Measurements from ENCODE around the gene GNAI1. TPM values are rescaled to one million over a fixed set of nuclear protein-coding genes. Genes with fewer than 3 reads are reported as not detected.
A peak's percentile ranks its signal among the peaks of the same experiment; 100 is the strongest.

The GNAI1 gene
- polyA plus RNA-seq, 2 of the 4 experiments (the other 2 are of a cell fraction): 46.3 to 96.3 TPM

DNA sequence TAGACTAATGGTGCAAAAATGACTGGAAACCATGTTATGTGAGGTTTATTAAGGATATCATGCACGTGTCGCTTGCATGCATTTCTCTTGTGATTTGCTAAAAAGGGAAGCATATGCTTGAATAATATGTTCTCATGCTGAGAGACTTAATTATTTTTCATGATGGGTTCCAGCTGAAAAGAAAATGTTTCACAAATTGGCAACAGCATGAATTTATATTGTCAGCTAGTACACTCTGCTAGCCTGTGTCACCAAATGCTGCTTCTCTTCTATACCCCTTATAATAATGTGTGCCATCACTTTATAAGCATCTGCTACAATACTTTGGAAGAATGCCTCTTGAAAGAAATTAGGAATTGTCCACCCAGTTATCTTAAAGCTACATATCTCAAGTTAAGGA, 63.0 kb downstream of the GNAI1 start:
- Histone ChIP-seq H3K4me2 (no peak overlapping the region), H3K27ac (no peak overlapping the region), H3K9me3 (no peaks in the 10 kb centered on the region), H3K4me1 (no peaks in the 10 kb centered on the region), H3K4me3 (no peak overlapping the region)
- DNase-seq (ENCODE audit: low read depth in 1 of 2, low spot score in 1 of 2) (no peak), ATAC-seq (no peak), FAIRE-seq (no peak)
- ChIA-PET CTCF (no interaction called here), POLR2A (no interaction called here)
- 98% methylated on average over 2 of the region's 2 CpGs for WGBS (ENCODE audit: missing lambda C conversion rate)
- no peak for TF ChIP-seq ZC3H11A (IDR thresholded peaks at IDR 0.05)
- no peak for TF ChIP-seq CBX2 (IDR thresholded peaks at IDR 0.05; ENCODE audit: borderline replicate concordance, low read depth)
- TF ChIP-seq, protein P1, sequence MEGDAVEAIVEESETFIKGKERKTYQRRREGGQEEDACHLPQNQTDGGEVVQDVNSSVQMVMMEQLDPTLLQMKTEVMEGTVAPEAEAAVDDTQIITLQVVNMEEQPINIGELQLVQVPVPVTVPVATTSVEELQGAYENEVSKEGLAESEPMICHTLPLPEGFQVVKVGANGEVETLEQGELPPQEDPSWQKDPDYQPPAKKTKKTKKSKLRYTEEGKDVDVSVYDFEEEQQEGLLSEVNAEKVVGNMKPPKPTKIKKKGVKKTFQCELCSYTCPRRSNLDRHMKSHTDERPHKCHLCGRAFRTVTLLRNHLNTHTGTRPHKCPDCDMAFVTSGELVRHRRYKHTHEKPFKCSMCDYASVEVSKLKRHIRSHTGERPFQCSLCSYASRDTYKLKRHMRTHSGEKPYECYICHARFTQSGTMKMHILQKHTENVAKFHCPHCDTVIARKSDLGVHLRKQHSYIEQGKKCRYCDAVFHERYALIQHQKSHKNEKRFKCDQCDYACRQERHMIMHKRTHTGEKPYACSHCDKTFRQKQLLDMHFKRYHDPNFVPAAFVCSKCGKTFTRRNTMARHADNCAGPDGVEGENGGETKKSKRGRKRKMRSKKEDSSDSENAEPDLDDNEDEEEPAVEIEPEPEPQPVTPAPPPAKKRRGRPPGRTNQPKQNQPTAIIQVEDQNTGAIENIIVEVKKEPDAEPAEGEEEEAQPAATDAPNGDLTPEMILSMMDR (IDR thresholded peaks at IDR 0.05): no peak
- TF ChIP-seq JUNB (IDR thresholded peaks at IDR 0.05): no peak
- TF ChIP-seq BHLHE40 (IDR thresholded peaks at IDR 0.05; ENCODE audit: low read depth, low read length): no peak
- TF ChIP-seq EP300 (IDR thresholded peaks at IDR 0.05): no peak

DNA sequence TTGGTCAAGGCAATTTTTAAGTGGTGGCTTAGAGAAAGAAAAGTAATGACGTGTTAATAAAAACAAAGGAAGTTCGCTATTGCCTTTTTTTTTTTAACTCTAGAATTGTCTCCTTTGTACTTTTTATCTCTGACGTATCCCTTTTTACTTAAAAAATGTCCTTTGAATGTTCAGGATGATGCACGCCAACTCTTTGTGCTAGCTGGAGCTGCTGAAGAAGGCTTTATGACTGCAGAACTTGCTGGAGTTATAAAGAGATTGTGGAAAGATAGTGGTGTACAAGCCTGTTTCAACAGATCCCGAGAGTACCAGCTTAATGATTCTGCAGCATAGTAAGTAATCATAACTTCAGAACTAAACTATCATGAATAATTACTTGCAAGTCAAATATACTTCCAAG, 64.4 kb downstream of the GNAI1 start:
- 92% methylated on average over 5 of the region's 5 CpGs for WGBS (ENCODE audit: missing lambda C conversion rate)
- H3K4me2 ChIP-seq: no peak overlapping the region
- ChIA-PET POLR2A (no interaction called here), CTCF (no interaction called here)
- DNase-seq (ENCODE audit: low read depth in 1 of 2, low spot score in 1 of 2) (no peak), ATAC-seq (no peak), FAIRE-seq (peak; percentile 23)
- H3K4me1 ChIP-seq: no peaks in the 10 kb centered on the region
- no peak overlapping the region for H3K27ac ChIP-seq
- H3K9me3 ChIP-seq: no peaks in the 10 kb centered on the region
- no peak overlapping the region for H3K4me3 ChIP-seq
- TF ChIP-seq, protein P2, sequence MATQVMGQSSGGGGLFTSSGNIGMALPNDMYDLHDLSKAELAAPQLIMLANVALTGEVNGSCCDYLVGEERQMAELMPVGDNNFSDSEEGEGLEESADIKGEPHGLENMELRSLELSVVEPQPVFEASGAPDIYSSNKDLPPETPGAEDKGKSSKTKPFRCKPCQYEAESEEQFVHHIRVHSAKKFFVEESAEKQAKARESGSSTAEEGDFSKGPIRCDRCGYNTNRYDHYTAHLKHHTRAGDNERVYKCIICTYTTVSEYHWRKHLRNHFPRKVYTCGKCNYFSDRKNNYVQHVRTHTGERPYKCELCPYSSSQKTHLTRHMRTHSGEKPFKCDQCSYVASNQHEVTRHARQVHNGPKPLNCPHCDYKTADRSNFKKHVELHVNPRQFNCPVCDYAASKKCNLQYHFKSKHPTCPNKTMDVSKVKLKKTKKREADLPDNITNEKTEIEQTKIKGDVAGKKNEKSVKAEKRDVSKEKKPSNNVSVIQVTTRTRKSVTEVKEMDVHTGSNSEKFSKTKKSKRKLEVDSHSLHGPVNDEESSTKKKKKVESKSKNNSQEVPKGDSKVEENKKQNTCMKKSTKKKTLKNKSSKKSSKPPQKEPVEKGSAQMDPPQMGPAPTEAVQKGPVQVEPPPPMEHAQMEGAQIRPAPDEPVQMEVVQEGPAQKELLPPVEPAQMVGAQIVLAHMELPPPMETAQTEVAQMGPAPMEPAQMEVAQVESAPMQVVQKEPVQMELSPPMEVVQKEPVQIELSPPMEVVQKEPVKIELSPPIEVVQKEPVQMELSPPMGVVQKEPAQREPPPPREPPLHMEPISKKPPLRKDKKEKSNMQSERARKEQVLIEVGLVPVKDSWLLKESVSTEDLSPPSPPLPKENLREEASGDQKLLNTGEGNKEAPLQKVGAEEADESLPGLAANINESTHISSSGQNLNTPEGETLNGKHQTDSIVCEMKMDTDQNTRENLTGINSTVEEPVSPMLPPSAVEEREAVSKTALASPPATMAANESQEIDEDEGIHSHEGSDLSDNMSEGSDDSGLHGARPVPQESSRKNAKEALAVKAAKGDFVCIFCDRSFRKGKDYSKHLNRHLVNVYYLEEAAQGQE (IDR thresholded peaks at IDR 0.05): no peak
- TF ChIP-seq HOXB13 (CRISPR knock-in tag; IDR thresholded peaks at IDR 0.05; ENCODE audit: low read depth) (no peak), NFE2L2 (conservative IDR thresholded peaks at IDR 0.05; ENCODE audit: low read length) (no peak), CHD2 (IDR thresholded peaks at IDR 0.05; ENCODE audit: low read length, partially characterized antibody) (no peak), NR3C1 (IDR thresholded peaks at IDR 0.05) (no peak), TP53 (CRISPR knock-in tag; IDR thresholded peaks at IDR 0.05) (no peak), FOSB (CRISPR knock-in tag; IDR thresholded peaks at IDR 0.05) (no peak), HOXA7 (CRISPR knock-in tag; IDR thresholded peaks at IDR 0.05) (no peak), RNF2 (IDR thresholded peaks at IDR 0.05; ENCODE audit: borderline replicate concordance, low read depth) (no peak)
- TF ChIP-seq, protein P3, sequence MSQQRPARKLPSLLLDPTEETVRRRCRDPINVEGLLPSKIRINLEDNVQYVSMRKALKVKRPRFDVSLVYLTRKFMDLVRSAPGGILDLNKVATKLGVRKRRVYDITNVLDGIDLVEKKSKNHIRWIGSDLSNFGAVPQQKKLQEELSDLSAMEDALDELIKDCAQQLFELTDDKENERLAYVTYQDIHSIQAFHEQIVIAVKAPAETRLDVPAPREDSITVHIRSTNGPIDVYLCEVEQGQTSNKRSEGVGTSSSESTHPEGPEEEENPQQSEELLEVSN (IDR thresholded peaks at IDR 0.05; ENCODE audit: borderline replicate concordance, low read depth): no peak
- TF ChIP-seq, protein P4, sequence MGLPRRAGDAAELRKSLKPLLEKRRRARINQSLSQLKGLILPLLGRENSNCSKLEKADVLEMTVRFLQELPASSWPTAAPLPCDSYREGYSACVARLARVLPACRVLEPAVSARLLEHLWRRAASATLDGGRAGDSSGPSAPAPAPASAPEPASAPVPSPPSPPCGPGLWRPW (IDR thresholded peaks at IDR 0.05): no peak
- TF ChIP-seq, protein P5, sequence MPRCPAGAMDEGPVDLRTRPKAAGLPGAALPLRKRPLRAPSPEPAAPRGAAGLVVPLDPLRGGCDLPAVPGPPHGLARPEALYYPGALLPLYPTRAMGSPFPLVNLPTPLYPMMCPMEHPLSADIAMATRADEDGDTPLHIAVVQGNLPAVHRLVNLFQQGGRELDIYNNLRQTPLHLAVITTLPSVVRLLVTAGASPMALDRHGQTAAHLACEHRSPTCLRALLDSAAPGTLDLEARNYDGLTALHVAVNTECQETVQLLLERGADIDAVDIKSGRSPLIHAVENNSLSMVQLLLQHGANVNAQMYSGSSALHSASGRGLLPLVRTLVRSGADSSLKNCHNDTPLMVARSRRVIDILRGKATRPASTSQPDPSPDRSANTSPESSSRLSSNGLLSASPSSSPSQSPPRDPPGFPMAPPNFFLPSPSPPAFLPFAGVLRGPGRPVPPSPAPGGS (IDR thresholded peaks at IDR 0.05): no peak
- TF ChIP-seq, protein P6, sequence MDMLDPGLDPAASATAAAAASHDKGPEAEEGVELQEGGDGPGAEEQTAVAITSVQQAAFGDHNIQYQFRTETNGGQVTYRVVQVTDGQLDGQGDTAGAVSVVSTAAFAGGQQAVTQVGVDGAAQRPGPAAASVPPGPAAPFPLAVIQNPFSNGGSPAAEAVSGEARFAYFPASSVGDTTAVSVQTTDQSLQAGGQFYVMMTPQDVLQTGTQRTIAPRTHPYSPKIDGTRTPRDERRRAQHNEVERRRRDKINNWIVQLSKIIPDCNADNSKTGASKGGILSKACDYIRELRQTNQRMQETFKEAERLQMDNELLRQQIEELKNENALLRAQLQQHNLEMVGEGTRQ (IDR thresholded peaks at IDR 0.05): no peak
- TF ChIP-seq, protein P1 (IDR thresholded peaks at IDR 0.05): no peak

All from A549 (cell line).